NT2/D1 (cell line): Measurements from ENCODE around the gene DCBLD2.

Source experiments
- SUZ12 ChIP-seq: IDR thresholded peaks from 2 replicates; pipeline ENCODE4 v1.6.1; 2011; ENCODE audit not compliant: insufficient read length, insufficient read depth; ENCODE audit errors: extremely low read depth
- ZNF274 ChIP-seq: IDR thresholded peaks from 2 replicates; pipeline ENCODE4 v1.6.1; 2011; ENCODE audit warnings: mild to moderate bottlenecking, low read depth, low read length

- TF ChIP-seq ZNF274 (no peak), SUZ12 (no peak)
Observed at GRCh38 chr3:98885851-98886250, 15.6 kb downstream of the DCBLD2 start.
